ENCODE measurements around the gene LRRC2.

The LRRC2 gene

GRCh38 chr3:46545818-46546630 is 20.1 kb downstream of the LRRC2 start:
- no peak for FAIRE-seq
- DNase-seq (ENCODE audit: insufficient read length, low spot score) = no peak
- TF ChIP-seq CTCF (IDR thresholded peaks at IDR 0.05; ENCODE audit: insufficient read depth, missing control alignments) = no peak

- no peak for DNase-seq (ENCODE audit: insufficient read length, low spot score)
- no peak for FAIRE-seq
- no peak for TF ChIP-seq CTCF (IDR thresholded peaks at IDR 0.05; ENCODE audit: insufficient read depth, missing control alignments)
These were observed 21.2 kb downstream of the LRRC2 start for GRCh38 chr3:46544771-46545503.

GRCh38 chr3:46542801-46543201 is 23.3 kb downstream of the LRRC2 start:
- FAIRE-seq (no peak), DNase-seq (ENCODE audit: insufficient read length, low spot score) (no peak)
- no peak for TF ChIP-seq CTCF (IDR thresholded peaks at IDR 0.05; ENCODE audit: insufficient read depth, missing control alignments)

- no peak for TF ChIP-seq CTCF (IDR thresholded peaks at IDR 0.05; ENCODE audit: insufficient read depth, missing control alignments)
- FAIRE-seq (no peak), DNase-seq (ENCODE audit: insufficient read length, low spot score) (no peak)
These were observed 23.8 kb downstream of the LRRC2 start for GRCh38 chr3:46542344-46542743.

- FAIRE-seq (no peak), DNase-seq (ENCODE audit: insufficient read length, low spot score) (no peak)
- TF ChIP-seq CTCF (IDR thresholded peaks at IDR 0.05; ENCODE audit: insufficient read depth, missing control alignments) = no peak
These were observed 24.3 kb downstream of the LRRC2 start for GRCh38 chr3:46541835-46542234.

GRCh38 chr3:46540550-46540949 is 25.6 kb downstream of the LRRC2 start:
- DNase-seq (ENCODE audit: insufficient read length, low spot score) (no peak), FAIRE-seq (no peak)
- TF ChIP-seq CTCF (IDR thresholded peaks at IDR 0.05; ENCODE audit: insufficient read depth, missing control alignments) = no peak

All from D721Med (cell line).